NCI-H226 (cell line): ENCODE measurements around the gene KRT83.
A peak's percentile ranks its signal among the peaks of the same experiment; 100 is the strongest.
"Not testable (repeated sequence)": the region's sequence is repeated elsewhere in the genome, so short reads cannot be mapped to it uniquely, and the experiment has no call there.

Experiments
- DNase-seq: peaks from one replicate; pipeline ENCODE4 v3.0.0-alpha.2; 2015

KRT83 gene

DNA sequence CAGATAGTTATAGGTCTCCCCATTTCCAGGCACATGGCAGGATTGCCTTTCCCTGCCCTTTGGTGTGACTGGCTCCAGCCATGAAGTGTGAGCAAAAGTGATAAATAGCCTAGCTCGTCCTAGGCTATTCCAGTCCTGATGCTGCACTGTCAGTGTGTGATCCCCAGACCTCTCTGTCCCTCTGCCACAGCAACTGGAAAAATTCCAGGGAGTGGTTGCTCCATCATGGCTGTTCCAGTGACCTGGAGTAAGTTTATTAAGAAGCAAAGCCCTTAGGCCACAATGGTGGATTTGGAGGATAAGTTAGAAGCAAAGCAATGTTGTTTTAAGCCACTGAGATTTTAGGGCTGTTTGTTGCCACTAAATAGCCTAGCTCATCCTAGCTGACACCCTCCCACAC is 9.8 kb upstream of the KRT83 start:
- no peak for DNase-seq

DNA sequence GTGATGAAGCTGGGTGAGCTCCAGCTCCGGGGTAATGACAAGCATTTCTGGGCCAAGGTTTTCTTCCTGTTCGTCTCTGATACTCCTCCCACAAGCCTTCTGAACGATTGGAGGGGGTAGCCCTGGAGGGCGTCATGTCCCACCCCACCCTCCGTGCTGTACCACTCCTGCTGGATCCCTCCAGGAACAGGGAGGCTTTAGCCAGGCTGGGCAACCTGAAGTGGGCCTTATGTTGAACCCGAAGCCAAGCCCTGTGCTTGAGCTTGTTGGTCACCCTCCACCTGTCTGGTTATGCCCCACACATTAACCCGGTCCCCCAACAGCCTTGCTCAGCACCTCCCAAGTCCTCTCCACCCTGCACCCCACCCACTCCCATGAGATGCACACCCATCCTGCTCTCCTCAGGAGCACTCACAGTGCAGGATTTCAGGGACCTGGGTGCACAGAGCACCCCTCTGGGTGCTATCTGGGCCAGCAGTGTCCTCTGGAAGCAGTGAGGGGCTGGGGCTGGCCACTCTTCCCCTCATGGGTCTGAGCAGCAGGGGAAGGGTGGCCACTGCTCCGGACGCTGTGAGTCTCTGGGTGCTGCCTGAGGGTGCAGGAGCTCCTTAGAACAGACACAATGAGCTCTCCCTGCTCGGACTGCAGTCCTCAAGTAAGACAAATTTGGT is 6.8 kb upstream of the KRT83 start:
- DNase-seq: no peak

- DNase-seq: peak; percentile 90
These were observed 6.0 kb upstream of the KRT83 start for GRCh38 chr12:52327052-52327829.

DNA sequence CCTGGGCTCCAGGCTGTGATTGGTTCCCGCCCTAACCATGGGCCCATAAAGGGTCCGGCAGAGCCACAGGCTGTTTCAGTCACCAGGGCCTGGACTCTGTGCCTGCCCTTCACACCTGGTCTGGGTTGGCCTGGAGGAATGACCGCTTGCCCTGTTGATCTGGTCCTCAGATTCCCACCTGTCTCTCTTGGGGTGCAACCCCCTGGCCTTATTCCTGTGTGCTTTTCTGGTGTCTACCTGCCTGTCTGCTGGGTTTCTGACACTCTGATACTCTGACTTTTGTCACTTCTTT is 2.9 kb upstream of the KRT83 start:
- no peak for DNase-seq

- DNase-seq: no peak
These were observed 2.4 kb upstream of the KRT83 start for GRCh38 chr12:52323416-52324152.

GRCh38 chr12:52323001-52323400 is 1.8 kb upstream of the KRT83 start:
- DNase-seq: no peak

- no peak for DNase-seq
These were observed 871 bp upstream of the KRT83 start for GRCh38 chr12:52322069-52322468.

- DNase-seq: no peak
These were observed 220 bp upstream of the KRT83 start for GRCh38 chr12:52321418-52321817.

- no peak for DNase-seq
These were observed 2.1 kb downstream of the KRT83 start for GRCh38 chr12:52319097-52319496.

DNA sequence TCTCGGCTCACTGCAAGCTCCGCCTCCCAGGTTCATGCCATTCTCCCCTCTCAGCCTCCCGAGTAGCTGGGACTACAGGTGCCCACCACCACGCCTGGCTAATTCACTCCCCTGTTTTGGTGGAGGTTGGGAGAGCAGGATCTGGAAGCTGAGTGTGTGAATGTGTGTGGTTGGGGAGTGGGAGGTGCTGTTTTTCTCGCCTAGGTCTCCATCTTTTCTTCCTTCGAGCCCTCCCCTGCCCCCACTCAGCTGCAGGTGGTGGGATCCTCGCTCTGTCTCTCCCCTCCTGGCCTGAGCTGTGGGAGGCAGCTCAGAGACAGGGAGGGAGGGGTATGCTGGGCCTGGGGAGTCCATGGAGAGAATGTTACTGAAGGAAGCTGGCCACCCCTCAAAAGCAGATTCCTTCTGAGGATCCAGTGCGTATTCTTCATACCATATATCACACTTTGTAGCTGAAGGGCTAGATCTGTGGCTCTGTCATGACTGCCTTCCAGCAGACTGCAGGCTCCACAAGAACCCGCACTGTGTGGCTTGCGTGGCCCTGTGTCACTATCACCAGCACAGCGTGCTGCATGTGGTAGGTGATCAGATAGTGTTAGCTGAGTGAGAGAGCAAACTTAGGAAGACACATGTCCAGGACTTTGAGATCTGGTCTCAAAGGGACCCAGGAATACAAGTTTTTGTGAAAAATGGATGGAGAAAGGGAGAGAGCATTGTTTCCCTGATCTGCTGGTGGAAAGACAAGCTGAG is 2.8 kb downstream of the KRT83 start:
- no peak for DNase-seq

DNA sequence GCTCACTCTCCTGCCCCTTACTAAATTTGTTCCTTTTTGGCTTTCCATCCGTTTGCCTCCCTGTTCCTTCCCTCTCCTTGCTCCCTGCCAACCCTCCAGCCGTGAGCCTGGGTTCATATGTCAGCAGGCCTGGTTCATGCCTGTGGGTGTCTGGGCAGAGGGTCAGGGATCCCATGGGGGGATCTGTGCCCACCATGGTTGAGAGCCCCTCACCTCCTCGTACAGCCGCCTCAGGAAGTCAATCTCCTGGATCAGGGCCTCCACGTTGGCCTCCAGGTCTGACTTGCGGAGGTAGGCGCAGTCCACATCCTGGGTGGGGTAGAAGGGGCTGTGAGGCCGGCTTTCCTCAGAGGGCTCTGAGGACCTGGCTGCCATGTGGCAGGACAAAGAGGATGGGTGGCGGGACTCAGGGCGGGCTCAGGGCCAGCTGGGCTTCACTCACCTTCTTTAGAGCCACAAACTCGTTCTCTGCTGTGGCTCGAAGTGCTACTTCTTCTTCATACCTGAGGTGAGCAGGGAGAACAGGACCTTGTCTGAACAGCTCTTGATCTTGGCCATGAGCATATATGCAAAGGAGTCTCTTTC is 3.6 kb downstream of the KRT83 start:
- no peak for DNase-seq

GRCh38 chr12:52316701-52317100 is 4.5 kb downstream of the KRT83 start:
- DNase-seq: no peak

DNA sequence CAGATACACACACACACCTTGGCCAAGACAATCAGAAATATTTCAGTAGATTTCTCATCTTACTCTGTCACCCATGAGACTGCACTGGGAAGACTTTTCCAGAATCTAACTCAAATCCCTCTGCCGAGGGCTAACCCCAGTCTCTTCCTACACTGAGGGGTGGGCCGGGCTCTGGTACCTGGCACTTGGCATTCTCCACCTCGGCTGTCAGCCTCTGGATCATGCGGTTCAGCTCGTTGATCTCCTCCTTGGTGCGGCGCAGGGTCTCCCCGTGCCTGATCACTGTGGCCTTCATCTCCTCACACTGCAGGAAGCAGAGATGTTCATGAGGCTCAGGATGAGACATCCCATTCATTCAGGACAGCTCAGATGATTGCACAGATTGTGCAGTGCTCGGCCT is 4.9 kb downstream of the KRT83 start:
- no peak for DNase-seq

GRCh38 chr12:52315721-52316120 is 5.5 kb downstream of the KRT83 start:
- DNase-seq: not testable (repeated sequence)

DNA sequence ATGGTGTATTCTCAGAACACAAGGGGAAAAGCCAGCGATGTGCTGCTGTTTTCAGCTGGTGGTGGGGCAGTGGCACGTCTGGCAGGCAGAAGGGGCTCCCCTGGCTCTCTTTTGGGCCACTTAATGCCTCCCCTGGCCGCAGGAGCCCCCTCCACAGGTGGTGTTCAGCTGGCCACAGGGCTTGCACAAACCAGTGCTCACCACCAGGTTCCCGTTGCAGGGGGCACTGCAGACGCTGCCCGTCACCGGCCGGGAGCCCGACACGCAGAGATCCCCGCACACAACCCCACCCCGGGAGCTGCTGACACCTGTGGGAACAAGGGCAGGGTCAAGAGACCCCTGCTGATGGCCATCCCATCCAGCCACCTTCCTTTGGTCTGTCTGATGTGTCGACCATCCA is 6.7 kb downstream of the KRT83 start:
- DNase-seq: no peak

GRCh38 chr12:52313926-52314325 is 7.3 kb downstream of the KRT83 start:
- DNase-seq: no peak

- no peak for DNase-seq
These were observed 7.7 kb downstream of the KRT83 start for GRCh38 chr12:52313461-52313860.

- DNase-seq: no peak
These were observed 9.1 kb downstream of the KRT83 start for GRCh38 chr12:52312086-52312485.

- no peak for DNase-seq
These were observed 9.9 kb downstream of the KRT83 start for GRCh38 chr12:52311285-52311648.

GRCh38 chr12:52310622-52311284 is 10.4 kb downstream of the KRT83 start:
- DNase-seq: no peak

- no peak for DNase-seq
These were observed 12.3 kb downstream of the KRT83 start for GRCh38 chr12:52308806-52309425.
